Activated CD4-positive, alpha-beta T cell treated with anti-CD3 and anti-CD28 coated beads for 36 hours (primary cell): Measurements from ENCODE around the gene U2AF1L4. TPM values are rescaled to one million over a fixed set of nuclear protein-coding genes. Genes with fewer than 3 reads are reported as not detected.
"Not testable (repeated sequence)": the region's sequence is repeated elsewhere in the genome, so short reads cannot be mapped to it uniquely, and the experiment has no call there.

Experiments
- ATAC-seq: fragments of 200-7000 bp; cut with Tn5 transposase; one replicate; pipeline ENCODE4 v1.10.0; 2021; ENCODE audit warnings: mild to moderate bottlenecking, moderate library complexity
- CTCF ChIA-PET: fragments of 350-600 bp; sonication (Branson Sonifier 250); formaldehyde crosslinking; loops from one replicate; lab custom pipeline; 2021; ENCODE audit warnings: antibody characterized with exemption; lab: Charles Lee
- POLR2A ChIA-PET: fragments of 350-600 bp; sonication (Branson Sonifier 250); formaldehyde crosslinking; loops from one replicate; lab custom pipeline; 2021; ENCODE audit warnings: antibody characterized with exemption, inconsistent platforms; lab: Charles Lee
- DNase-seq: peaks from one replicate; pipeline ENCODE4 v3.0.0-alpha.2; 2020
- H3K27ac Mint-ChIP-seq: one replicate; pipeline ENCODE4 v1.8.0; 2021; ENCODE audit warnings: mixed read lengths
- H3K27me3 Mint-ChIP-seq: one replicate; pipeline ENCODE4 v1.8.0; 2021; ENCODE audit warnings: mixed read lengths
- H3K36me3 Mint-ChIP-seq: one replicate; pipeline ENCODE4 v1.8.0; 2021; ENCODE audit warnings: low read depth, mixed read lengths
- H3K4me1 Mint-ChIP-seq: one replicate; pipeline ENCODE4 v1.8.0; 2021; ENCODE audit warnings: mixed read lengths
- H3K4me3 Mint-ChIP-seq: one replicate; pipeline ENCODE4 v1.8.0; 2021; ENCODE audit warnings: mild to moderate bottlenecking, moderate library complexity, mixed read lengths
- H3K9me3 Mint-ChIP-seq: one replicate; pipeline ENCODE4 v1.8.0; 2021; ENCODE audit warnings: low read depth, mixed read lengths
- intact Hi-C, 2 experiments: fragments of 100-400 bp; cut with DNase I in 1 of 2; cut with micrococcal nuclease in 1 of 2; formaldehyde crosslinking; loops; one replicate each; pipeline versions ENCODE4 v1.14.2 to v1.15.1; 2022 to 2024; cut with DNase I, micrococcal nuclease
- total RNA-seq, 2 experiments: library from RNA; stranded (reverse); gene quantifications; one replicate each; pipeline ENCODE4 v1.2.3, GENCODE V29; 2021

Gene U2AF1L4
- total RNA-seq, 2 experiments from 2014 or later = 31.6 to 37.5 TPM

DNA sequence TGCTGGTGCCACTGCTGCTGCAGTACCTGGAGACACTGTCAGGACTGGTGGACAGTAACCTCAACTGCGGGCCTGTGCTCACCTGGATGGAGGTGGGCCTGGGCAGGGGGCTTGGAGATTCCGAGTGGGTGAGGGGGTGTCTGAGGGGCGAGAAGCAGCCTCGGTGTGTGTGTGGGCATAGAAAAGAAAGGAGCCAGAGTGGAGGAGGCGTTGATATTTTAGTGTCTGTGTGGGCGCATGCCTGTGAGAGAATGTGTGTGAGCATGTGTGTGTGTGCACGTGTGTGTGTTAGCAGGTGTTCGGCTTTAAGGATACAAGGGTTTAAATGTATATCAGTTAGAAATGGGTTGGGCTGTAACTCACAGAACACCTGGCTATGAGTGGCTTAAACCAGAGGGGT lies 33.8 kb upstream of the U2AF1L4 start:
- peaks cover 5% of the 10 kb centered on the region for H3K36me3 Mint-ChIP-seq
- POLR2A ChIA-PET = interaction anchor here (0.6 kb wide), 1 partner anchor 19 kb away, joined by 3 read pairs; no protein-coding TSS in a partner anchor
- H3K9me3 Mint-ChIP-seq = no peaks in the 10 kb centered on the region
- no peak overlapping the region for H3K4me3 Mint-ChIP-seq
- H3K27me3 Mint-ChIP-seq = no peaks in the 10 kb centered on the region
- DNase-seq = no peak
- ATAC-seq = no peak
- CTCF ChIA-PET = no interaction called here
- no peak overlapping the region for H3K27ac Mint-ChIP-seq
- peaks cover 12% of the 10 kb centered on the region for H3K4me1 Mint-ChIP-seq
- intact Hi-C loops = no loop called here

DNA sequence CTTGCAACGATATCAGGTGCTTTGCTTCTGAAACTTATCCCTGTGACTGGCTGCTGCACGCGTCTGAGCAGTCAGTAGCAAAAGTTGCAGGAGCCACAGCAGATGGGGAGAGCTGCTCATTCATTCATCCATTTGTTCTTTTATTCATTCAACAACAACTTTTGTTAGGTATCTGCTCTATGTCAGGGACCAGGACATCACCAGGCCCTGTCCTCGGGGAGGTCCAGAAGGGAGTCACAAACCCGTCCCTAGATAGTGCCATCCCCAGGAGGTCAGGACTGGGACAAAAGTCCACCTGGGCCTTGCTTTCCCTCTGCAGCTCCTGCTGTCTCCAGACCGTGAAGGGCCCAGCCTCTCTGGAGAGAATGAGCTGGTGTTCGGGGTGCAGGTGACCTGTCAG lies 32.7 kb upstream of the U2AF1L4 start:
- Mint-ChIP-seq H3K4me3 (no peak overlapping the region), H3K9me3 (no peaks in the 10 kb centered on the region), H3K36me3 (peaks cover 5% of the 10 kb centered on the region), H3K4me1 (peaks cover 12% of the 10 kb centered on the region), H3K27ac (no peak overlapping the region), H3K27me3 (no peaks in the 10 kb centered on the region)
- CTCF ChIA-PET = no interaction called here
- POLR2A ChIA-PET = no interaction called here
- intact Hi-C loops = no loop called here
- DNase-seq (no peak), ATAC-seq (no peak)

DNA sequence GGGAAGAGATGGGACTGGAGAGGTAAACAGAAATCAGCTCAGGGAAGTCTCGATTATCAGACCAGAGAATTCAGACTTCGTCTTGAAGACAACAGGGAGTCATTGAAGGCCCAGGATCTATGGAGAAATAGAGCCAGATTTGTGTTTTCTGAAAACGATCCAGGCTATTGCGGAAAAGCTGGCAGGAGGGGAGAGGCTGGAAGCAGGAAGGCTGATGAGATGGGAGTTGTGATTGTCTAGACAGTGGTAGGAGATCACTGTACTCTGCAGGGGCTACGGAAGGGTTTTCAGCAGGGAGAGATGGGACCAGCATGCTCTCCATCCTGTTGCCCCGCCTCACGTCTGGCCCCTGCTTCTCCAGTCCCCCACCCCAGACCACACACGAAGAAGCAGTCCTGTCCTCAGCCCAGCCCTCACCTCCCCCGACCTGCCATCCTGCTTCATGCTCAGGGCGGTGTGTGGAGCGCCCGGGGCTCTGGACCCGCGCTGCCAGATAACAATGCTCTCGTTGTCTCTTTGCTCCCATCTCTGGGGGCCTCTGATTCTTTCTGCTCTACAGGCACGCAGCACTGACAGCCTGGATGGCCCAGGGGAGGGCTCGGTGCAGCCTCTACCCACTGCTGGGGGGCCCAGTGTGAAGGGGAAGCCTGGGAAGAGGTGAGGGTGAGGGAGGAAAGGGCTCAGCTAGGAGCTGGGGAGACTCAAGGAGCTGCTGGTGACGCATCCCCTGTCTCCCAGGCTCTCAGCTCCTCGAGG lies 32.0 kb upstream of the U2AF1L4 start:
- intact Hi-C loops = no loop called here
- peak overlapping the region; percentile 75 for H3K4me3 Mint-ChIP-seq
- no peak for ATAC-seq
- H3K36me3 Mint-ChIP-seq = peaks cover 5% of the 10 kb centered on the region
- ChIA-PET CTCF (no interaction called here), POLR2A (no interaction called here)
- no peak overlapping the region for H3K27ac Mint-ChIP-seq
- no peaks in the 10 kb centered on the region for H3K9me3 Mint-ChIP-seq
- DNase-seq = no peak
- no peaks in the 10 kb centered on the region for H3K27me3 Mint-ChIP-seq
- H3K4me1 Mint-ChIP-seq = peaks cover 12% of the 10 kb centered on the region

DNA sequence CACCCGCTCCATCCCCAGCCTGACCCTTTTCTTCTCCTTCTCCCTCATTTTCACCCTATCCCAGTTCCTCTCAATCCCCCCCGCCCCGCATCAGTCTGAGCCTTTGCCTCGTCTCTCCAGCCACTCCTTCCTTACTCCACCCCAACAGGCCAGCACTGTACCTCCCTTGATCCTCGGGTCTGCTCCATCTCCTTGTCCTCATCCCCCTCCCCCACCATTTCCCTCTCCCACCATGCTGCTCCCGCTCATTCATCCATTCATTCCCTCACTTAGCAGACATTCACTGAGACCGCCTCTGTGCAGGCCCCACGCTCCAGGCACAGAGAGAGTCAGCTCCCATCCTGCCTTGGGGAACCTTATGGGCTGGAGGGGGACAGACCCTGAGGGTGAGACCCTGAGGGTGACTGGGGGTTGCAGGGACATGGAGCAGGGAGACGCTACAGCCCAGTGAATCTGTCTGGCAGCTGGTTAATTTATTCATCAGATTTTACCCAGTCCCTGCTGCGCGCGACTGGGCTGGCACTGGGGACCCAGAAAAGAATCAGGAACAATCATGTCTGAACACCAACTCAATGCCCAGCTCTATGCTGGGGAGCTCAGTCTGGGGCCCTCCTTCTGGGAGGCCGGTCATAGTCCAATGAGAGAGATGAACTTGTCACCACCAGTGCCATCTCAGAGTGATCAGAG lies 31.0 kb upstream of the U2AF1L4 start:
- no peak for DNase-seq
- Mint-ChIP-seq H3K4me1 (peaks cover 12% of the 10 kb centered on the region), H3K36me3 (peaks cover 4% of the 10 kb centered on the region), H3K9me3 (no peaks in the 10 kb centered on the region), H3K27ac (no peak overlapping the region), H3K4me3 (peak overlapping the region; percentile 75), H3K27me3 (no peaks in the 10 kb centered on the region)
- no peak for ATAC-seq
- intact Hi-C loops = no loop called here
- ChIA-PET CTCF (no interaction called here), POLR2A (no interaction called here)

DNA sequence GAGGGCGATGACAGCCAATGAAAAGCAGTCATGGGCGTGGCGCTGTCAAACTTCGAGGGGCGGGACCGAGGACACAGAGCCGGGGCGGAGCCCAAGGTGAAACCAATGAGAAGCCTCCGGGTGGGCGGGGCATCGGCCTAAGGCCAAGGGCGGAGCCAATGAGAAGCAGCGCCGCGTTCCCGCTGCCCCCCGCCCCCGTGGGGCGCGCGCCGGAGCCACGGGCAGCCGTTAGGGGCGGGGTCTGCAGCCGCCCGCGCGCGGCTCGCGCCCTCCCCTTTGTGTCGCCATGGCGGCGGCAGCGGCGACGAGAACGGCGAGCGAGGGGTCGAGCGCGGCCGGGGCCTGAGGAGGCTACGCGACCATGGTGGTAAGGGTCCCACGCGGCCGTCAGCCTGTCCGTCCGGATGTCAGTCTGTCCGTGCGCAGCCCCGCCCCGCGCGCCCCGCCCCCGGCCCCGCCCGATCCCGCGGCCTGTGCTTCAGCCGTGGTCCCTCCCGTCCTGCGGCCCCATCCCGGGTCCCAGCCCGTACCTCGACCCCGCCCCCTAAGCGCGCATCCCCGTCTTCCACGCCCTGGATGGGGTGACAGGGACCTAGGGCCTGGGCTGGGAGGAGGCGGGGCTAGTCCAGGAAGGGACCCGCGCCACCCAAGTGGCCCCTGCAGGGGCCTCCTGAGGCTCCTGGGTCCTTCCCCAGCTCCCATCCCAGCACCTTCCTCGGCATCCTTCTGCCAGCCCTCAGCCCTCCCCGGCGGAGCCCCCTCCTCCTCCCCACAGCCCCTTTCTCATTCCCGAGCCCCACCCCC lies 30.3 kb upstream of the U2AF1L4 start, which contains the start of gene ARHGAP33:
ARHGAP33 (plus strand) TSS at position 267 of the 804 bp plus-strand sequence; CDS start at position 362, 95 bp downstream.
- H3K27ac Mint-ChIP-seq = no peak within 1 kb of the TSS
- ChIA-PET CTCF (no interaction called here), POLR2A (no interaction called here)
- H3K36me3 Mint-ChIP-seq = peaks cover 2% of the 10 kb centered on the region
- ATAC-seq = peak; percentile 98
- no peaks in the 10 kb centered on the region for H3K9me3 Mint-ChIP-seq
- intact Hi-C loops = loop anchor here (1.0 to 2.0 kb wide), 17 partner anchors 17 to 365 kb away; partner anchors contain the start of genes LIN37 (in 2 of the 2), PROSER3 (in 2 of the 2), PSENEN (in 2 of the 2) and U2AF1L4 (in 2 of the 2)
- no peaks in the 10 kb centered on the region for H3K27me3 Mint-ChIP-seq
- DNase-seq = peak; percentile 100
- H3K4me1 Mint-ChIP-seq = peaks cover 12% of the 10 kb centered on the region
- peak within 1 kb of the TSS; percentile 75 for H3K4me3 Mint-ChIP-seq

DNA sequence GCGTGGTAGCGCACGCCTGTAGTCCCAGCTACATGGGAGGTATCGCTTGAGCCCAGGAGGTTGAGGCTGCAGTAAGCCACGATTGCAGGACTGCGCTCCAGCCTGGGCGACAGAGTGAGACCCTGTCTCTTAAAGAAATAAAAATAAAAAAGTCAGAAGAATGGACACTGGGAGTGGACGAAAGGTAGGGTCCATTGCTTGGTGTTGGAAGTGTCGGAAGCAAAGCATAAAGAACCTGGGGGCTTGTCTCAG lies 29.8 kb upstream of the U2AF1L4 start:
- POLR2A ChIA-PET = no interaction called here

DNA sequence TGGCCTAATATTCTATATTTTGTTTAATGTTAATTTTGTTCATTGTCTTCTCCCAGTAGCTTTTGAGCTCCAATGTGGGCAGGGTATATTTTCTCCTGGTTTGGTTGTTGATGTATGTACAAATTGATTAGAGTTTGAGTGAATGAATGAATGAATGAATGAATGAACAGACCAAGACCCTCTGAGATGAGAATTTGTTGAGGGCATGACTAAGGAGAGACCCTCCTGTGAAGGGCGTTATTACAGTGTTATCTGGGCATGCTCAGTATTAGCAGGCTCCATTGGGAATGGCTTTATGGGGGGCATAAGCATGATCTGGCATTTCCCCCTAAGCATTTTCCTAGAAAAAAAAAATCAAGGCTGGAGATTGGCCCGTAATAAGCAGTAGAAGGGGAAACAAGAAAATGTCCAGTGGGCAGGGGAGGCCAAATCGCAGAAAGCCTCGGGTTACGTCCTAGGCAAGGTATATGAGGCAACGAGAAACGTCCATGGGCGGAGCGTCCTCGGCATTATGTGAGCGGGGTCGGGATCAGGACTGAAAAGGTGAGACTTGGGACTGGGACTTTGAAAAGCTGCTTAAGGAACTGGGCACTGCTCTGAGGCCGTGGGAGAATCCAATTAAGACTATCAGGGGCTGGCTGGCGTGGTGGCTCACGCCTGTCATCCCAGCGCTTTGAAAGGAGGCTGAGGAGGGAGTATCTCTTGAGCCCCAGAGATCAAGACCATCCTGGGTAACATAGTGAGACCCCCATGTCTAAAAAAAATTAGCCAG lies 29.2 kb upstream of the U2AF1L4 start:
- H3K9me3 Mint-ChIP-seq = no peaks in the 10 kb centered on the region
- POLR2A ChIA-PET = no interaction called here
- ATAC-seq = no peak
- no peaks in the 10 kb centered on the region for H3K27me3 Mint-ChIP-seq
- intact Hi-C loops = loop anchor here (1.0 to 2.0 kb wide), 17 partner anchors 16 to 366 kb away; partner anchors contain the start of genes LIN37 (in 2 of the 2), PROSER3 (in 2 of the 2), PSENEN (in 2 of the 2) and U2AF1L4 (in 2 of the 2)
- H3K36me3 Mint-ChIP-seq = no peaks in the 10 kb centered on the region
- H3K4me1 Mint-ChIP-seq = peaks cover 12% of the 10 kb centered on the region
- H3K4me3 Mint-ChIP-seq = peak overlapping the region; percentile 75
- CTCF ChIA-PET = interaction anchor here (0.6 kb wide), 1 partner anchor 15 kb away, joined by 4 read pairs; no protein-coding TSS in a partner anchor
- H3K27ac Mint-ChIP-seq = no peak overlapping the region
- no peak for DNase-seq

More for the DNA sequence above, 29.8 kb upstream of the U2AF1L4 start:
- Mint-ChIP-seq H3K27ac (no peak overlapping the region), H3K27me3 (no peaks in the 10 kb centered on the region), H3K9me3 (no peaks in the 10 kb centered on the region), H3K4me1 (peaks cover 12% of the 10 kb centered on the region), H3K36me3 (peaks cover 2% of the 10 kb centered on the region), H3K4me3 (peak overlapping the region; percentile 75)
- CTCF ChIA-PET = no interaction called here
- intact Hi-C loops = loop anchor here (1.0 to 2.0 kb wide), 17 partner anchors 16 to 365 kb away; partner anchors contain the start of genes LIN37 (in 2 of the 2), PROSER3 (in 2 of the 2), PSENEN (in 2 of the 2) and U2AF1L4 (in 2 of the 2)
- DNase-seq (no peak), ATAC-seq (peak; percentile 3)

DNA sequence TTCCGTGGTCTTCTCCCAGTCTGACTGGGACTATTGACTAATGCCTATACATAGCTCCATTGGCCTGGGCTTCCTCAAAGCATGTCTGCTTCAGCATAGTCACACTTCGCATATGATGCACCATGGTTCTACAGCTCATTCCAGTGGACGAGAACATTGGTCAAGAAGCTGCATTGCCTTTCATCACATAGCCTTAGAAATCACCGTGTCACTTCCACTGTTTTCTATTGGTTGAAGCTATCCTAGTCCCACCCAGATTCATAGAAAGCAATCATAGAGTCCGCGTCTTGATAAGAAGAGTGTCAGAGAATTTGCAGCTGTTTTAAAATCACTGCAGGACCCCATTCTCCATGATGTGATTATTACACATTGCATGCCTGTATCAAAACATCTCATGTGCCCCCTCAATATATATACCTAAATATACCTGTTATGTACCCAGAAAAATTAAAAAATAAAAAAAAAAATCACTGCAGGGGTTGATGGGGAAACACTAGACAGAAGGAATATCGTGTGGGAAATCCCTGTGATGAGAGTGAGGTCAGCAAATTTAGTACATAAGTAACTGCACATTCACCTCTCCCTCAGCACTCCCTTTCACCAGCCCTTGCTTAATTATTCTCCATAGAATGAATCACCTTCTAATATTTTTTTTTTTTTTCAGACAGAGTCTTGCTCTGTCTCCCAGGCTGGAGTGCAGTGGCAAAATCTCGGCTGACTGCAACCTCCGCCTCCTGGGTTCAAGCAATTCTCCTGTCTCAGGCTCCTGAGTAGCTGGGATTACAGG lies 28.0 kb upstream of the U2AF1L4 start:
- H3K4me1 Mint-ChIP-seq = peaks cover 12% of the 10 kb centered on the region
- ChIA-PET CTCF (no interaction called here), POLR2A (no interaction called here)
- H3K9me3 Mint-ChIP-seq = no peaks in the 10 kb centered on the region
- no peak overlapping the region for H3K27ac Mint-ChIP-seq
- DNase-seq (no peak), ATAC-seq (no peak)
- H3K4me3 Mint-ChIP-seq = no peak overlapping the region
- H3K27me3 Mint-ChIP-seq = no peaks in the 10 kb centered on the region
- peaks cover 6% of the 10 kb centered on the region for H3K36me3 Mint-ChIP-seq
- intact Hi-C loops = no loop called here

DNA sequence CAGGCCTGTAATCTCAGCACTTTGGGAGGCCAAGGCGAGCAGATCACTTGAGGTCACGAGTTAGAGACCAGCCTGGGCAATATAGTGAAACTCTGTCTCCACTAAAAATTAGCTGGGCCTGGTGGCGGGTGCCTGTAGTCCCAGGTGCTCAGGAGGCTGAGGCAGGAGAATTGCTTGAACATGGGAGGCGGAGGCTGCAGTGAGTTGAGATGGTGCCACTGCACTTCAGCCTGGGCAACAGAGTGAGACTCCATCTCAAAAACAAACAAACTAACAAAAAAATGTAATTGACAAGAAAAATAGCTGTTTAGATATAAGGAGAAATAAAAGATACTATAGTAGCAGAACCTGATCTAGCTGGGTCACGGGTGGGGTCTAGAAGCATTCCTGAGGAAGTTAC lies 27.1 kb upstream of the U2AF1L4 start:
- CTCF ChIA-PET, POLR2A ChIA-PET, ATAC-seq, intact Hi-C loops, H3K27me3 Mint-ChIP-seq, H3K36me3 Mint-ChIP-seq, H3K9me3 Mint-ChIP-seq, H3K27ac Mint-ChIP-seq, H3K4me3 Mint-ChIP-seq, DNase-seq: not testable (repeated sequence)
- H3K4me1 Mint-ChIP-seq = peaks cover 12% of the 10 kb centered on the region

DNA sequence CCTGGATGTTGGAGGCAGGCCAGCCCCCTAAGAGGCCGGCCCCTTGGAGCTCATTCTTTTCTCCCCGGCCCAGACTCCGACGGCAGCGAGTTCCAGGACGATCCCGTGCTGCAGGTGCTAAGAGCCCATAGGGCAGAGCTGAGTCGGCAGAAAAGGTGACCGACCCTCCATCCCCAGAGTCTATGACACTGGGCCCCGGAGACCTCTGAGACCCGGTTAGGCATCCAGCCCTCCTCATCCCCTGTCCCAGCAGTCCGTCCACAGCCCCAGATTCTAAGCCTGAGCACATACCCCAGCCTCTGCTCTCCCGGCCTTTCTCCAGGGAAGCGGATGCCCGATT lies 22.8 kb upstream of the U2AF1L4 start:
- H3K27ac Mint-ChIP-seq = no peak overlapping the region
- H3K9me3 Mint-ChIP-seq = no peaks in the 10 kb centered on the region
- ChIA-PET POLR2A (no interaction called here), CTCF (no interaction called here)
- peaks cover 18% of the 10 kb centered on the region for H3K36me3 Mint-ChIP-seq
- no peak for DNase-seq
- H3K4me1 Mint-ChIP-seq = no peaks in the 10 kb centered on the region
- intact Hi-C loops = no loop called here
- H3K4me3 Mint-ChIP-seq = no peak overlapping the region
- no peaks in the 10 kb centered on the region for H3K27me3 Mint-ChIP-seq
- no peak for ATAC-seq
